HuH-7 (cell line): ENCODE measurements around the gene TOLLIP.

Experiments used
- DNase-seq: peaks from one replicate; pipeline ENCODE4 v3.0.0; 2011; ENCODE audit warnings: low spot score

TOLLIP gene

DNA sequence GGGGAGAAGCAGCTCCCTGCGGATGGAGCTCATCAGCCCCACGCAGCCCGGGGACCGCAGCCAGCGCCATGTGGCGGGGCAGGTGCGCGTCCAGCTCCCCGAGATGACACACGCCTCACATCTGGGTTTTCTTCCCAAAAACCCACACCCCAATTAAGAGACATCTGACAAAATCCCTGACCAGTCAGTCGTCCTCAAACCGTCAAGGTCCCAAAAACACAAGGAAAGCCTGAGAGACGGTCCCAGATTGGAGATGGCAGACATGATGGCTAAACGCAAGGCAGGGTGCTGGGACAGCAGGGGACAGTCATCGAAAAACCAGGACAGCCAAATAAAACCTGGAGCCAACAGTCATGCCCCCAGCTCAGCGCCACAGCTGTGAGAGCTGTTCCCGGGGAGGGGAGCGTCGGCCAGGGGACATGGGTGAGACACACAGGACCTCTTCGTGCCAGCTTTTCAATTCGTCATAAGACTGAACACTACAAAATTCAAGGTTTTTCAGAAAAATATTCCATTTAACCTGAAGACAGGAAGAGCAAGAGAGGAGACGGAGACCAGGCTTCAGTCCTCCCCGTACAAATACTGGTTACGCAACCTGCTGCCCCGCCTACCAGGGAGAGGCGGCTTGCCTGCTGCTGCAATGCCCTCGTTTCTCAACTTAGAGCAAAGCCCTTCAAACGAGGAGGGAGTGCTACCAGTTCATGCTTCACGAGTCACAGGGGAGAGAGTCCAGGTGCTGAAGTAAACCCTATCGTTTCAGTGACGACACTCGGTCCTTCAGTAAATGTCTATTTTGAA is 10.5 kb downstream of the TOLLIP start:
- DNase-seq, result peak; percentile 99

GRCh38 chr11:1297576-1298473 is 11.6 kb downstream of the TOLLIP start:
- DNase-seq, result no peak

GRCh38 chr11:1297011-1297575 is 12.3 kb downstream of the TOLLIP start:
- DNase-seq, result no peak

DNA sequence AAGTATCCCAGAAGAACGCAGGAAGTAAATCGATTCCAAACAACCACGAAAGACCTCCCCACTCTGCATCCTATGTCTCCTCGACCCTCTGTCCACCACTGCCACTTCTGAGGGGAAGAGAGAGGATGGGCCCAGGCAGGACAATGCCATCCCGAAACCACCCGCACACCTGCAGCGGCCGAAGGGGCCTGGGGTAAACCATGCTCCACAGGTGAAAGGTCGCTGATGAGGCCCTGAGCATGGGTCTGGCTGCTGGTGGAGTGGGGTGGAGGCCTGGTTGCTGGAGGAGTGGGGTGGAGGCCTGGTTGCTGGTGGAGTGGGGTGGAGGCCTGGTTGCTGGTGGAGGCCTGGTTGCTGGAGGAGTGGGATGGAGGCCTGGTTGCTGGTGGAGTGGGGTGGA is 13.1 kb downstream of the TOLLIP start:
- no peak for DNase-seq

GRCh38 chr11:1295591-1295990 is 13.8 kb downstream of the TOLLIP start:
- no peak for DNase-seq

DNA sequence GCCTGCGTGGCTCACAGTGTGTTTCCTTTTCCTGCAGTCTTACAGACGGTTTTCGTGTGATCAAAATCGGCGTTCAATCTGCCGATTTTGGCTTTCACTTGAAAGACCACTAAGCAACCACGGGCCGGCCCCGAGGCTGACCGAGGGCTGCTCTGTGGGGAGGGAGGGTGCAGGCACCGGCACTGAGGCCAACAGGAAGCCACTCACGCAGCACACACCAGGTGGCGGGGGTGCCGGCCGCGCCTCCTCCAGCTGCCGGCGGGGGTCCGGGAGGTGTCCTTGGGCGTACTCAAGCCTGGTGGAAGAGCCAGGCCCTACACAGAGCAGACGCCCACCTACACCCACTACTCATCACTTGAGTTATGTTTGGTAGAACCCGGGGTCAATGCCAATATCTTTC is 14.3 kb downstream of the TOLLIP start:
- DNase-seq, result no peak

- DNase-seq, result no peak
Measured at GRCh38 chr11:1293619-1294015, 15.8 kb downstream of the TOLLIP start.

GRCh38 chr11:1292644-1293618 is 16.5 kb downstream of the TOLLIP start:
- DNase-seq, result no peak

DNA sequence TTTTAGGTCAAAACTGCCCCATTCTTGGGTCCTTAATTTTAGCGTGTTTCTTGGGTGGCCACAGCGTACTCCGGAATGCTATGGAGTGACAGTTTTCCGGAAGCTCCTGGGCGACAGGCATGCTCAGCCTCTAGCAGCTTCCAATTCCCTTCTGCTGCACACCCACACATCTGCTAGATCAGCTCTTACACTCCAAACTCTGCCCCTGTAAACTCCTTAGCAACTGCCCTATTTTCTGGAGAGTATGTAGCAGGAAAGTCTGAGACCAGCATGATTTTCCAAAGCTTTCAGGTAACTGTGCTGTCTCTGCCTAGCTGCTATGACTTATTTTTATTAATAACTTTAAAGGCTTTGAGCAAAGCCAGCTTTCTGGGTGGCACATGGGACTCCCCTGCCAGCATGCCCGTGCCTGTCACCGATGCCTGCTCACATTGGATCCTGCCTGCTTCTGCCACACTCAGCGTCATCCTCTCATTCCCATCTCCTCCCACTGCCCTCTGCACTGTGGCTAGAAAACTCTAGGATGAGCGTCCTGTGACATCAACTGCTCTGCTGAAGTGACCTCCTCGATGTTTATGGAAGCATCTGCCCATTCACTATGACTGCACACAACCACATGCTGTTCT is 17.3 kb downstream of the TOLLIP start:
- DNase-seq, result no peak

DNA sequence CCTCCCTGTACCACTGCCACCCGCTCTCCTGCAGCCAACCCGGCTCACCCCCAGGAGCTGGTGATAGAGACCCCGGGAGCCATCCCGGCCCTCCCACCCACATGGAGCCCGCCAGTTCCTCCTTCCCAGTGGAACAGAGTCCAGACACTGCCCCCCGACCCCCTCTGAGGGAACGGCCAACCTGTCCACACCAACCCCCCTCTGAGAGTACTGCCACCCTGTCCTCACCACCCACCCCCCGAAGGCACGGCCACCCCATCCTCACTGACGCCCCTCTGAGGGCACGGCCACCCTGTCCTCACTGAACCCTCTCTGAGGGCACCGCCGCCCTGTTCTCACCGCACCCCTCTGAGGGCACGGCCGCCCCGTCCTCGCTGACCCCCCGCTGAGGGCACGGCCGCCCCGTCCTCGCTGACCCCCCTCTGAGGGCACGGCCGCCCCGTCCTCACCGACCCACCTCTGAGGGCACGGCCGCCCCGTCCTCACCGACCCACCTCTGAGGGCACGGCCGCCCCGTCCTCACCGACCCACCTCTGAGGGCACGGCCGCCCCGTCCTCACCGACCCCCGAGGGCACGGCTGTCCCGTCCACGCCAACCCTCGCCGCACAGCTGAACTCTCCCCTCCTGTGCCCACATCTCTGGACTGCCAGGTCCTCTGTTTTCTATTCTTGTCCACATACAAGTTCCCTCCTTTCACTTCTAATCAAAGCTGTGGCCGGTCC is 18.0 kb downstream of the TOLLIP start:
- DNase-seq, result no peak

- no peak for DNase-seq
Measured at GRCh38 chr11:1290052-1291040, 19.1 kb downstream of the TOLLIP start.

DNA sequence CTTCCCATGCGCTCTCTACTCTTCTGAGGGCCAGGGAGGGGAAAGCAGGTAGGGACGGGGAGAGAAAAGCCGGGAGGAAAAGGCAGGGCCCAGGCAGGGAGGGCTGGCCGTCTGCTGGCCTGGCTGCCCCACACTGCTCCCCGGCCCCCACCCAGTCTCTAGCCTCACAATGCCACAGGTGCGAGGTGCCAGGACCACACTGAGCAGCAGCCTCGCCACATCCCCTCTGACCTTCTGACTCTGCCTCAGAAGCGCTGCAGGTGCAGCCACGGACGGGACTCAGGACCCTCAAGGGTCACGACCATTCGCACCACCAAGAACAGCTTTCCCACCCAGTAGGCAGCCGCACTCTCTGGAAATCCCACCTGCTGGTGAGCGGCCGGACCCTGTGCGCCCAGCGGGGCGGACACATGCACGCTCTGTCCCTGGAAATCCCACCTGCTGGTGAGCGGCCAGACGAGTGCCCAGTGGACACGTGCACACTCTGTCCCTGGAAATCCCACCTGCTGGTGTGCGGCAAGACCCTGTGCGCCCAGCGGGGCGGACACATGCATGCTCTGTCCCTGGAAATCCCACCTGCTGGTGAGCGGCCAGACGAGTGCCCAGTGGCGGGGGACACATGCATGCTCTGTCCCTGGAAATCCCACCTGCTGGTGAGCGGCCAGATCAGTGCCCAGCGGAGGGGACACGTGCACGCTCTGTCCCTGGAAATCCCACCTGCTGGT is 20.1 kb downstream of the TOLLIP start:
- DNase-seq, result no peak

DNA sequence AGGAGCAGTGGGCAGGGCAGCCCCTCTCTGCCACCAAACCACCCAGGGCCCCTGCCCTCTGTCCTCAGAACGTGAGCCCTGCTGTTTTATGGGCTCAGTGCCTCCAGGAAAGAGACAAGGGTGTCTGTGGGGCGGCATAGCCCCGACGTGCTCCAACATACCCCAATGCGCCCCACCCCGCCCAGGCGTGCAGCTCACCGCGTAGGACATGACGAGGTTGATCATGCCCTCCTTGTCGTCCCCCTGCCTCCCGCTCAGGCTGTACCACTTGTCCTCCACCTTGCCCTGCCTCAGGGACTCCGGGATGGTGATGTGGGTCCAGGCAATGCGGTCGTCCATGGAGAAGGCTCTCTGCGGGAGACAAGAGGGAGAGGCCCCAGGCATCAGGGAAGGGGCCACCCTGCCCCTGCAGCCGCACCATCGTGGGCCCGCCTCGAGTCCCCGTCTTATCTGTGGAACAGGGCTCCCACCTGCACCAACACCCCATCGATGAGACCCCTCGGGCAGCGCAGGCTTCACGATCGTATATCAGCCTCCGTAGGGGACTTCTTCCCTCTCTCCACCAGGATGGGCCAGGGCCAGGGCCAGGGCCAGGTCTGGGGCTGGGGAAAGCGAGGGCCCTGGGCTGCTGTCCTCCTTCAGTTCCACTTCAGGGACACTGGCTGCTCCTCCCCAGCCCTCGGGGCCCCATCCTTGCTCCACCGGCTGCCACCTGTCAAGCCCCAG is 20.8 kb downstream of the TOLLIP start:
- no peak for DNase-seq

- DNase-seq, result no peak
Measured at GRCh38 chr11:1287928-1288327, 21.5 kb downstream of the TOLLIP start.

GRCh38 chr11:1285876-1286275 is 23.6 kb downstream of the TOLLIP start:
- DNase-seq, result no peak

DNA sequence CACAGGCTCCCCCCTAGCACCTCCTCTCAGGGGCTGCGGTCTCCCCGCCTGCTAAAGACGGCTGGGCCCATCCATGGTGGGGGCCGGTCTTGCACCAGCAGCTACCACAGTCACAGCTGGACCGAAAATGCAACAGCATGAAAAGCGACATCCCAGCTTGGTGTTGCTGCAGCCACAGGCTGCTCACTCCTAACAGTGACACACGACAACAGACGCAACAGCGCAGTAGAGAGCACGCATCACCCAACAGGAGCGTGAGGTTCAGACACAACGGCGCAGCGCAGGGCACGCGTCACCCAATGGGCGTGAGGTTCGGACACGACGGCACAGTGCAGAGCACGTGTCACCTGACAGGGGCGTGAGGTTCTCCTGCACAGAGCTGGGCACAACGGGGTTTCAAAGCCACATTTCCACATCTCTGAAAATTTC is 24.1 kb downstream of the TOLLIP start:
- no peak for DNase-seq

DNA sequence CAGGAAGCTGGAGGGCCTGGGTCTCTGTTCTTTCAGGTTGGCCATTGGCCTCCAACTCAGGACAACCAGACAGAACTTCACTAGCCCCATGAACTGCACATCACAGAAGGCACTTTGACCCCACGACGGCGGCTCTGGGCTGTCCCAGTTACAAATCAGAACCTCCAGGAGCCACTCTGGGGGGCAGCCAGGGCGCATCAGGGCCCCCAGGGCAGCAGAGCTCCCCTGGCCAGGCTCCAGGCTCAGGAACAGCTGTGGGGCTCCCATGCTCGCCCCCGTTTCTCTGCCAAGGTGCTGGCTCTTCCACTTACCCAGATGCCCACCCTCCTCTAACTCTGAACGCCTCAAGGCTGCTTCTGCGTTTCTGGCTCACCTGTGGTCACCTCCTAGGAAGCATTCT is 25.5 kb downstream of the TOLLIP start:
- DNase-seq, result no peak

- DNase-seq, result peak; percentile 91
Measured at GRCh38 chr11:1283091-1283511, 26.3 kb downstream of the TOLLIP start.
